Measurements from ENCODE around the gene SMAP2.

The SMAP2 gene

DNA sequence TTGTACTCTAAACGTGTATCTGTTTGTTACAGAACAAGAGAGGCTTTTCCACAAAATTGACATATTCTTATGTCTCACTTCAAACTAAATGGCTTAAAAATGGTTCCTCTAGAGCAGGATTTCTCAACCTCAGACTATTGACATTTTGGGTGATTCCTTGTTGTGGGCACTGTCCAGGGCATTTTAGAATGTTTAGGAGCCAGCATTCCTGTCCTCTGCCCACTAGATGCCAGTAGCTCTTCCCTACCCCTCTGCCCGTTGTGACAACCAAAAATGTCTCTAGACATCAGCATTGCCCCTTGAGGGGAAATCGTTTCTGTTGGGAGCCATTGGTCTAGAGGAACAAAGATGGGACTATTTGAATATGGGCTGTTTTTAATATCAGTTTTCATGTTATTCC lies 17.3 kb downstream of the SMAP2 start:
- DNase-seq (ENCODE audit: low read depth in 2 of 2), result no peak

DNA sequence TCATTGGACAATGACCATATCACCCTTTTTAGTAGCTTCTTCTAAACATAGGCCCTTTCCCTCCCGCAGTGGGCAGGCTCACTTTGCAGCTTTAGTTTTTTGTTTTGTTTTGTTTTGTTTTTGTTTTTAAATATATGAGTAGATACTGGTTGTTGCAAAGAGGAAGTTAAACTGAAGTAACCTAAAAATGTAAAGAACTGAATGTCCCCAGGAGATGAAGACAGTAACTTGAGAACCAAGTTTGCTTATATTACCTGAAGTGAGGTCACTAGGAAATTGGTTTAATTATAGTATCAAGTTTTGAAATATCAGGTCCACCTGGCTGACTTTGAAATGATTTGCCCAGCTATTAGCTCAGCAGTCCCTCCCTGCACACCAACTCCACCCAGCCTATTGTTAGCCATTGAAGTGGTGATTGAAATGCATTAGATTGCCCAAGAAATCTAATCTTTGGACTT lies 18.2 kb downstream of the SMAP2 start:
- no peak for DNase-seq (ENCODE audit: low read depth in 2 of 2)

DNA sequence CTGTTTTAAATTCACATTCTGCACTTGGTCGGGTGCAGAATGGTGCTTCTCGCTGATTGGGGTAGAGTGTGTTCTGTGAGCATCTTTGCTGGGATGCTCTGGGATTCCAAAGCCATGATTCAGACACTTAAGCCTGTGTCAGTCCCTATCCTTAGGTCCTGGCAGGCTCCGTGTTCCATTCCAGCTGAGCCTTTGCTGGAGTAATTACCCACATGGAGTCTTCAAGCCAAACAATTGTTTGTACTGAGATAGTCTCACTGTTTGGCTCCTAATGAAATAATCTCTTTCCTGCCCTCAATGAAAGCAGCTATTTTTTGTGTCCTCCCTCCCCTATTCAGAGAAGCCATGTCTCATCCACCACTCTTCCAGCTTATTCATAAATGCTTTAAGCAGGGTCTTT lies 18.7 kb downstream of the SMAP2 start:
- no peak for DNase-seq (ENCODE audit: low read depth in 2 of 2)

- DNase-seq (ENCODE audit: low read depth in 2 of 2), result no peak
Observed at GRCh38 chr1:40393173-40393572, 19.6 kb downstream of the SMAP2 start.

DNA sequence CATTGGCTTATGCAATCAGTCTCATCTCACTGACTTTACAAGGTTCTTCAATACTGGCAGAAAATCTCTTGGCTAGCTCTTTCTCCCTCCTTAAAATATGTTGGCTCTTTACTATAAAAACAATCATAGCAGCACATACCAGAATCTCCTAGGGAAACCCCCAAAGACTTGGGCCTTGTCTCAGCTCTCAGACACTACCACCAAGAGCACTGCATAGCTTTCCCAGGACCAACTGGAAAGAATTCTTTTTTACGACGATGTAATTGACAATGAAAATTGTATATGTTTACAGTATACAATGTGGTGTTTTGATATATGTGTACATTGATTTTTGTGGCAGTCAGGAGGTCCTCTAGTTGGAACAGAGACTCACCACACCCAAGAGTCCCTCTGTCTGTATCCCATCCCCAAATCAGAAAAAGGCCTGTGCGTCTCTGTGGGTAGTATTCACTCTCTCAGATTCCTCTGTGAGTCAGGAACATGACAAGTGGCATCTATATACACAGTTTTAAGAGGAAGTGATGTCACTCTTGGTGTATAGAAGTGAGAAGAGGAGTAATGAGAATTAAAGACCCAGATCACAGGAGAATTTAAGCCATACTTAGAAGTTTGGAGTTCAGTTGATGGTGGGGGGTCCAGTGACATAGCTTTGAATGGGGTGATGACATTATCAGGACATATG lies 21.1 kb downstream of the SMAP2 start:
- no peak for DNase-seq (ENCODE audit: low read depth in 2 of 2)

- no peak for DNase-seq (ENCODE audit: low read depth in 2 of 2)
Observed at GRCh38 chr1:40395190-40396175, 22.0 kb downstream of the SMAP2 start.

DNA sequence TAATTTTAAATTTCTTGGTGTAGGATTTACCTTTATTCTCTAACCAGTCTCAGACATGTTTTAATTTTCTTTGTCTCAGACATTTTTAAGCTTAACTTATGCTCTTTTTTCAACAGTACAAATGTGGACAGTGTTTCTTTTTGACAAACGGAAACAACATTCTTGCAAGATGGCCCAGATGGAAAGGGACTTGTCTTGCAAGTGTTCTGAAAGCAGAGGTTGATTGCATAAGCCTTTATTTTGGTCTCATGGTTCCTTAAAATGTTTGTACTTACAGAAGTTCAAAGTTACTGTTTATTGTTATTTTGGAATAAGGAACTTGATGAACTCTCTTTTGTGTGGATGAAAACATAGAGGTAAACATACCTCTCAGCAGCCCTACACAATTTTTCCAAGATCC lies 22.9 kb downstream of the SMAP2 start:
- DNase-seq (ENCODE audit: low read depth in 2 of 2), result no peak

DNA sequence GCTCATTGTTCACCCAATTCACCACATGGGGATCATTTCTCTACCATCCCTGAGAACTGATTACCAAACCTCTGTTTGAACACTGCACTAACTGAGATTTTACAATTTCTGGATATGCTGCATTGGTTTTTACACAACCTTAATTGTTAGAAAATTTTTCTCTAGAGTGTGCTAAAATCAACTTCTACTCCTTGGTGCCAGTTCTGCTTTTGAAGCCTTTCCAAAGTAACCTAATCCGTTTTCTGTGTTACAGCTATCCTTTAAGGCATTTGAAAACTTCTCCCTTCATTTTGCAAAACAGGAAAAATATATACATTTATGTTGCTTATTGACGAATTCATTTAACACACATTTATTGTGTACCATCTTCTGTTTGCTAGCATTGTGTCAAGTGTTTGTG lies 23.7 kb downstream of the SMAP2 start:
- no peak for DNase-seq (ENCODE audit: low read depth in 2 of 2)

- no peak for DNase-seq (ENCODE audit: low read depth in 2 of 2)
Observed at GRCh38 chr1:40399984-40400704, 26.6 kb downstream of the SMAP2 start.

- no peak for DNase-seq (ENCODE audit: low read depth in 2 of 2)
Observed at GRCh38 chr1:40401473-40402201, 28.1 kb downstream of the SMAP2 start.

GRCh38 chr1:40404670-40405462 lies 31.3 kb downstream of the SMAP2 start:
- no peak for DNase-seq (ENCODE audit: low read depth in 2 of 2)

GRCh38 chr1:40405812-40406211 lies 32.3 kb downstream of the SMAP2 start:
- no peak for DNase-seq (ENCODE audit: low read depth in 2 of 2)

GRCh38 chr1:40407453-40407852 lies 33.9 kb downstream of the SMAP2 start:
- DNase-seq (ENCODE audit: low read depth in 2 of 2), result no peak

DNA sequence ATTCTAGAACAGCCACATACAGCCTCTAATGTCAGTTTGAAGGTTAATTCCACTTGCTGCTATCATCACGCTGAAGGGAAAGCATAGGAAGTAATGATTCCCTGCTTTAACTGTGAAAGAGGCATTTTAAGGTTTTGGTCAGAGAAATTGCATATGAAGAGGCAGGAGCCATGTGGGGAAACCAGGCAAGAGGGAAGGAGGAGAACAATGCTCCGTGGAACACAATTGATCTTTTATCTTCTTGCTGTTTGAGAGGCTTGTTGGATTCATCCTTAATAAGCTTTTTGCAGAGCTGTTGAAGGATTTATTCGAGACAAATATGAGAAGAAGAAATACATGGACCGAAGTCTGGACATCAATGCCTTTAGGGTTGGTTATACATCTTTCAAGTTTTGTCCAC lies 35.9 kb downstream of the SMAP2 start:
- no peak for DNase-seq (ENCODE audit: low read depth in 2 of 2)

GRCh38 chr1:40411294-40411693 lies 37.8 kb downstream of the SMAP2 start:
- DNase-seq (ENCODE audit: low read depth in 2 of 2), result no peak

- no peak for DNase-seq (ENCODE audit: low read depth in 2 of 2)
Observed at GRCh38 chr1:40411843-40412242, 38.3 kb downstream of the SMAP2 start.

- no peak for DNase-seq (ENCODE audit: low read depth in 2 of 2)
Observed at GRCh38 chr1:40413527-40414252, 40.2 kb downstream of the SMAP2 start.

DNA sequence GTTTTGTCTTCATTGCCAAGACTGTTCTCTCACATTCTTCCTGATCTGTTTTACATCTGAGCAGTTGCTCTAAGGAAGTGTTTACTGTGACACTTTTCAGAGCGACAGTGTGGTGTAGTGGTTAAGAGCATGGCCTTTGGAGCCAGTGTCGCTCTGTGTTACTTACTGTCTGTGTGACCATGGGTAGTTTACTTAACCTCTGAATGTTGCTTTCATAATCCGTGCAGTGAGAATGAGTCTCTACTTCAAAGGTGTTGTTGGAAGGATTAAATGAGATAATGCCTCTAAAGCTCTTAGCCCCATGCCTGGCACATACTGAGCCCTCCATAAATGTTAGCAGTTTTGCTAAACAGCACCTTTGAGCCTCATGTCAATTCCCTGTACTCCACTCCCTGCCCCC lies 40.8 kb downstream of the SMAP2 start:
- DNase-seq (ENCODE audit: low read depth in 2 of 2), result no peak

- DNase-seq (ENCODE audit: low read depth in 2 of 2), result no peak
Observed at GRCh38 chr1:40416709-40417108, 43.2 kb downstream of the SMAP2 start.
